Endodermal cell (in vitro differentiated cells): ENCODE results near the gene STAMBPL1. TPM values are rescaled to one million over a fixed set of nuclear protein-coding genes. Genes with fewer than 3 reads are reported as not detected.

Experiments used
- DNase-seq: peaks from one replicate; pipeline ENCODE4 v3.0.0-alpha.2; 2017
- H3K27ac ChIP-seq: 2 replicates; pipeline ENCODE4 v1.5.1; 2013; ENCODE audit warnings: mild to moderate bottlenecking, low read depth, low read length, moderate library complexity
- H3K27me3 ChIP-seq: 2 replicates; pipeline ENCODE4 v1.6.1; 2013; ENCODE audit warnings: mild to moderate bottlenecking, low read length, moderate library complexity; ENCODE audit not compliant: insufficient read depth, control insufficient read depth, poor library complexity, severe bottlenecking
- H3K36me3 ChIP-seq: 2 replicates; pipeline ENCODE4 v1.7.0; 2013; ENCODE audit warnings: mild to moderate bottlenecking, low read length, moderate library complexity; ENCODE audit not compliant: control insufficient read depth, insufficient read depth
- H3K4me1 ChIP-seq: one replicate; pipeline ENCODE4 v1.7.0; 2013; ENCODE audit warnings: low read length; ENCODE audit not compliant: control insufficient read depth, insufficient read depth
- H3K4me3 ChIP-seq: 2 replicates; pipeline ENCODE4 v1.5.1; 2013; ENCODE audit warnings: mild to moderate bottlenecking, low read length, moderate library complexity
- H3K9ac ChIP-seq: 2 replicates; pipeline ENCODE4 v1.6.1; 2013; ENCODE audit warnings: mild to moderate bottlenecking, low read length, moderate library complexity; ENCODE audit not compliant: poor library complexity, severe bottlenecking; ENCODE audit errors: extremely low read depth
- H3K9me3 ChIP-seq: 2 replicates; pipeline ENCODE4 v1.6.1; 2013; ENCODE audit warnings: mild to moderate bottlenecking, low read length, moderate library complexity; ENCODE audit not compliant: control insufficient read depth
- H3K27ac Mint-ChIP-seq: 2 replicates; pipeline ENCODE4 v1.8.0; 2020; ENCODE audit warnings: mixed read lengths
- H3K27me3 Mint-ChIP-seq: 2 replicates; pipeline ENCODE4 v1.8.0; 2021; ENCODE audit warnings: mild to moderate bottlenecking, mixed read lengths; ENCODE audit not compliant: insufficient read depth
- H3K36me3 Mint-ChIP-seq: 2 replicates; pipeline ENCODE4 v1.8.0; 2020; ENCODE audit warnings: low read depth, mixed read lengths
- H3K4me1 Mint-ChIP-seq: 2 replicates; pipeline ENCODE4 v1.8.0; 2020; ENCODE audit warnings: mixed read lengths
- H3K4me3 Mint-ChIP-seq: 2 replicates; pipeline ENCODE4 v1.8.0; 2020; ENCODE audit warnings: mild to moderate bottlenecking, moderate library complexity, mixed read lengths
- H3K9me3 Mint-ChIP-seq: 2 replicates; pipeline ENCODE4 v1.8.0; 2020; ENCODE audit warnings: mild to moderate bottlenecking, mixed read lengths
- WGBS, 2 experiments: methylation state at CpG; one replicate each; pipeline versions ENCODE4 v1.1.5 to v1.1.7; 2013; ENCODE audit warnings: missing lambda C conversion rate in 2 of 2, mixed read lengths in 1 of 2; ENCODE audit not compliant: insufficient coverage in 1 of 2, insufficient read length in 1 of 2; 5-methylcytosine and 5-hydroxymethylcytosine counted together
- total RNA-seq, 2 donors: library from RNA; stranded (reverse); fragmentation: NEBNext Ultra II Directional in 1 of 2; extraction: Animal tissue kit (Norgen Biotek cat#: 25700) in 1 of 2; gene quantifications; 2 replicates in 1 of 2; 3 replicates in 1 of 2; pipeline ENCODE4 v1.2.1, GENCODE V29; 2021
- TF ChIP-seq, protein P1 (sequence below): fragments of 200-600 bp; sonication (generic); conservative IDR thresholded peaks from 2 replicates; pipeline ENCODE4 v1.5.0; 2021; ENCODE audit warnings: antibody characterized with exemption, mild to moderate bottlenecking

The STAMBPL1 gene
- total RNA-seq, 2 donors from 2014 or later = 1.2 to 4.1 TPM

DNA sequence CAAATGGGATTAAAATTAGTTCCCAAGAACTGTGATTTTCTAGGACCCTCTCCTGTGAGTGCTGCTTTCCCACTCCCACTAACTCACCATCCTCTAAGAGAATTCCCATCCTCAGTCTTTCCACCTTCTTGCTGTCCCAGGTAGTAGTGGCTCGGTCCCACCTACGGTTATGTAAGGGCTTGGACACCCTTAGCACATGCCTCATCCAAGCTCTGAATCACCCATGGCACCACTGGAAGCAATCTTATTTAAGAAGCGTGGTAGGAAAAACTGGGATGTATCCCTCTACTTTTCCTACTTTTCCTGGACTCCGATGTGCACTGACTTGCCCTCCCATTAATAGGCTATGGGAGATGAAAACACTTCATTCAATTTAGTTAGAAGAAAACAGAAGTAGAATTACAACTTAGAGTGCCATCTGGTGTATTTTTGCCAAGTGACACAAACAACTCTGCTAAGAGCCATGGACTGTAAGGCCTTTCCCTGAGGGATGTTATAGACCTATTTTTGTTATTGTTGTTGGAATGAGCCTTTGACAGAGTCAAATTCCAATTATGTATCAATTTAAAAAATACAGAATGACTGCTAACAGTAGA, 14.7 kb upstream of the STAMBPL1 start:
- Histone ChIP-seq H3K36me3 (no peaks in the 10 kb centered on the region), H3K4me1 (no peaks in the 10 kb centered on the region), H3K9me3 (no peaks in the 10 kb centered on the region), H3K9ac (no peak overlapping the region), H3K4me3 (no peak overlapping the region), H3K27ac (no peak overlapping the region), H3K27me3 (peaks cover 27% of the 10 kb centered on the region)
- Mint-ChIP-seq H3K9me3 (no peaks in the 10 kb centered on the region), H3K4me3 (no peak overlapping the region), H3K4me1 (no peaks in the 10 kb centered on the region), H3K36me3 (no peaks in the 10 kb centered on the region), H3K27ac (no peak overlapping the region), H3K27me3 (peaks cover 17% of the 10 kb centered on the region)
- WGBS, 2 experiments = 89 to 96% methylated on average over 4 of the region's 4 CpGs
- no peak for DNase-seq
- TF ChIP-seq, protein P1, sequence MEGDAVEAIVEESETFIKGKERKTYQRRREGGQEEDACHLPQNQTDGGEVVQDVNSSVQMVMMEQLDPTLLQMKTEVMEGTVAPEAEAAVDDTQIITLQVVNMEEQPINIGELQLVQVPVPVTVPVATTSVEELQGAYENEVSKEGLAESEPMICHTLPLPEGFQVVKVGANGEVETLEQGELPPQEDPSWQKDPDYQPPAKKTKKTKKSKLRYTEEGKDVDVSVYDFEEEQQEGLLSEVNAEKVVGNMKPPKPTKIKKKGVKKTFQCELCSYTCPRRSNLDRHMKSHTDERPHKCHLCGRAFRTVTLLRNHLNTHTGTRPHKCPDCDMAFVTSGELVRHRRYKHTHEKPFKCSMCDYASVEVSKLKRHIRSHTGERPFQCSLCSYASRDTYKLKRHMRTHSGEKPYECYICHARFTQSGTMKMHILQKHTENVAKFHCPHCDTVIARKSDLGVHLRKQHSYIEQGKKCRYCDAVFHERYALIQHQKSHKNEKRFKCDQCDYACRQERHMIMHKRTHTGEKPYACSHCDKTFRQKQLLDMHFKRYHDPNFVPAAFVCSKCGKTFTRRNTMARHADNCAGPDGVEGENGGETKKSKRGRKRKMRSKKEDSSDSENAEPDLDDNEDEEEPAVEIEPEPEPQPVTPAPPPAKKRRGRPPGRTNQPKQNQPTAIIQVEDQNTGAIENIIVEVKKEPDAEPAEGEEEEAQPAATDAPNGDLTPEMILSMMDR = peak; percentile 43

DNA sequence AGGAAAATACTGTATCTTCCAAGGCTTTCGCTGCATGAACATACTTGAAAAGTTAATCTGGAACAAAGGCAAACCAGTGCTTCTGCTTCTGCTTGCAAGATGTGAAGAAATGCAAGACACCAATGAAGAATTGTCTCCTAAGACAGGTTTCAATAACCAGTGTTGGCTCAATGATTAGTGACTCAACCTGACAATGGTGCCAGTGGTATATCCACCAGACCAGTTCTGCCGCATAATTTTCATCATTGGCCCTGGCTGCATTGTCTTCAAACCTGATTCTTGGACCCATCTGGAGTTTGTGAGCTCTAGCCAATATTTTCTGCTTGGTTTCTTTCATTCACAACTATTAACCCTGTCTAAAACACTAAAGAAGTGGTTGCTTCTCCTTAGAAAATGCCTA, 13.6 kb upstream of the STAMBPL1 start:
- no peak overlapping the region for H3K27ac ChIP-seq
- H3K4me3 Mint-ChIP-seq = no peak overlapping the region

GRCh38 chr10:88870089-88870488, 10.0 kb upstream of the STAMBPL1 start:
- no peaks in the 10 kb centered on the region for H3K4me1 Mint-ChIP-seq
- H3K27ac Mint-ChIP-seq = no peak overlapping the region
- no peak for DNase-seq
- Histone ChIP-seq H3K36me3 (no peaks in the 10 kb centered on the region), H3K9me3 (no peaks in the 10 kb centered on the region), H3K9ac (no peak overlapping the region), H3K27me3 (peaks cover 4% of the 10 kb centered on the region), H3K27ac (no peak overlapping the region), H3K4me3 (no peak overlapping the region), H3K4me1 (no peaks in the 10 kb centered on the region)
- H3K27me3 Mint-ChIP-seq = peaks cover 3% of the 10 kb centered on the region
- no peaks in the 10 kb centered on the region for H3K9me3 Mint-ChIP-seq
- H3K4me3 Mint-ChIP-seq = no peak overlapping the region
- TF ChIP-seq, protein P1 = no peak
- no peaks in the 10 kb centered on the region for H3K36me3 Mint-ChIP-seq

More for the DNA sequence above, 13.6 kb upstream of the STAMBPL1 start:
- Mint-ChIP-seq H3K27ac (no peak overlapping the region), H3K27me3 (peaks cover 17% of the 10 kb centered on the region), H3K4me1 (no peaks in the 10 kb centered on the region), H3K36me3 (no peaks in the 10 kb centered on the region), H3K9me3 (no peaks in the 10 kb centered on the region)
- 96 to 100% methylated on average over 2 of the region's 2 CpGs for WGBS, 2 experiments
- Histone ChIP-seq H3K9ac (no peak overlapping the region), H3K27me3 (peaks cover 27% of the 10 kb centered on the region), H3K9me3 (no peaks in the 10 kb centered on the region), H3K4me1 (no peaks in the 10 kb centered on the region), H3K4me3 (no peak overlapping the region), H3K36me3 (no peaks in the 10 kb centered on the region)
- DNase-seq = no peak
- TF ChIP-seq, protein P1 = no peak
